Uterus (tissue), 2 donors: ENCODE data around the gene CEP350.

ENCODE experiments used
- POLR2A ChIP-seq, 2 donors: fragments of 450-650 bp; IDR thresholded peaks; one replicate each; pipeline ENCODE4 v1.6.1; 2016; ENCODE audit warnings: antibody characterized with exemption in 2 of 2, mild to moderate bottlenecking in 1 of 2, moderate library complexity in 1 of 2
- TF ChIP-seq, protein P1 (sequence below), 4 experiments: fragments of 200-600 bp in 2 of 4; fragments of 450-650 bp in 2 of 4; sonication (generic) in 2 of 4; IDR thresholded peaks; one replicate each; pipeline ENCODE4 v1.5.1; 2016 to 2019; ENCODE audit warnings: antibody characterized with exemption in 4 of 4, mild to moderate bottlenecking in 2 of 4, moderate library complexity in 1 of 4

DNA sequence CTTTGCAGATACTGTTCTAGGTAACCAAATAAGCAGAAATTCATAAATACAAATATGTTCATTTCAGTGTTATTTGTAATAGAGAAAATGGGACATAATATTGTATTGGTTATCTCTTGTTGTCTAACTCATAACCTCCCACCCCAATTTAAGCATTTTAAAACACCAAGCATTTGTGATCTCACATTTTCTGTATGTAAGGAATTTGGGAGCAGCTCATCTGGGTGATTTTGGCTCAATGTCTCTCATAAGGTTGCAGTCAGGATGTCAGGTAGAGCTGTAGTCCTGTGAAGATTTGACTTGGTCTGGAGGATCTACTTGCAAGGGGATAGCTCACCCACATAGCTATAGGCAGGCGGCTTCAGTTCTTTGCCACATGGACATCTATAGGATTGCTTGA lies 29.5 kb downstream of the CEP350 start:
- TF ChIP-seq, protein P1, sequence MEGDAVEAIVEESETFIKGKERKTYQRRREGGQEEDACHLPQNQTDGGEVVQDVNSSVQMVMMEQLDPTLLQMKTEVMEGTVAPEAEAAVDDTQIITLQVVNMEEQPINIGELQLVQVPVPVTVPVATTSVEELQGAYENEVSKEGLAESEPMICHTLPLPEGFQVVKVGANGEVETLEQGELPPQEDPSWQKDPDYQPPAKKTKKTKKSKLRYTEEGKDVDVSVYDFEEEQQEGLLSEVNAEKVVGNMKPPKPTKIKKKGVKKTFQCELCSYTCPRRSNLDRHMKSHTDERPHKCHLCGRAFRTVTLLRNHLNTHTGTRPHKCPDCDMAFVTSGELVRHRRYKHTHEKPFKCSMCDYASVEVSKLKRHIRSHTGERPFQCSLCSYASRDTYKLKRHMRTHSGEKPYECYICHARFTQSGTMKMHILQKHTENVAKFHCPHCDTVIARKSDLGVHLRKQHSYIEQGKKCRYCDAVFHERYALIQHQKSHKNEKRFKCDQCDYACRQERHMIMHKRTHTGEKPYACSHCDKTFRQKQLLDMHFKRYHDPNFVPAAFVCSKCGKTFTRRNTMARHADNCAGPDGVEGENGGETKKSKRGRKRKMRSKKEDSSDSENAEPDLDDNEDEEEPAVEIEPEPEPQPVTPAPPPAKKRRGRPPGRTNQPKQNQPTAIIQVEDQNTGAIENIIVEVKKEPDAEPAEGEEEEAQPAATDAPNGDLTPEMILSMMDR (IDR thresholded peaks at IDR 0.05), result no peak
- no peak for TF ChIP-seq POLR2A (IDR thresholded peaks at IDR 0.05)
